Measurements from ENCODE around the gene ZBTB33.
A peak's percentile ranks its signal among the peaks of the same experiment; 100 is the strongest.

ZBTB33 gene, protein sequence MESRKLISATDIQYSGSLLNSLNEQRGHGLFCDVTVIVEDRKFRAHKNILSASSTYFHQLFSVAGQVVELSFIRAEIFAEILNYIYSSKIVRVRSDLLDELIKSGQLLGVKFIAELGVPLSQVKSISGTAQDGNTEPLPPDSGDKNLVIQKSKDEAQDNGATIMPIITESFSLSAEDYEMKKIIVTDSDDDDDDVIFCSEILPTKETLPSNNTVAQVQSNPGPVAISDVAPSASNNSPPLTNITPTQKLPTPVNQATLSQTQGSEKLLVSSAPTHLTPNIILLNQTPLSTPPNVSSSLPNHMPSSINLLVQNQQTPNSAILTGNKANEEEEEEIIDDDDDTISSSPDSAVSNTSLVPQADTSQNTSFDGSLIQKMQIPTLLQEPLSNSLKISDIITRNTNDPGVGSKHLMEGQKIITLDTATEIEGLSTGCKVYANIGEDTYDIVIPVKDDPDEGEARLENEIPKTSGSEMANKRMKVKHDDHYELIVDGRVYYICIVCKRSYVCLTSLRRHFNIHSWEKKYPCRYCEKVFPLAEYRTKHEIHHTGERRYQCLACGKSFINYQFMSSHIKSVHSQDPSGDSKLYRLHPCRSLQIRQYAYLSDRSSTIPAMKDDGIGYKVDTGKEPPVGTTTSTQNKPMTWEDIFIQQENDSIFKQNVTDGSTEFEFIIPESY

GRCh38 chrX:120250522-120251271, at the start of gene ZBTB33:
Gene ZBTB33, plus strand, starts transcription at chrX:120250812. Its CDS starts 2,604 bp downstream, at chrX:120253416.
- DNase-seq (ENCODE audit: low read depth in 2 of 2): peak; percentile 59 to 81

GRCh38 chrX:120200851-120201250, 49.8 kb upstream of the ZBTB33 start:
- DNase-seq (ENCODE audit: low read depth in 2 of 2): no peak

- DNase-seq (ENCODE audit: low read depth in 2 of 2): no peak
Observed at GRCh38 chrX:120205816-120206753, 44.5 kb upstream of the ZBTB33 start.

GRCh38 chrX:120207009-120207605, 43.5 kb upstream of the ZBTB33 start:
- no peak for DNase-seq (ENCODE audit: low read depth in 2 of 2)

DNA sequence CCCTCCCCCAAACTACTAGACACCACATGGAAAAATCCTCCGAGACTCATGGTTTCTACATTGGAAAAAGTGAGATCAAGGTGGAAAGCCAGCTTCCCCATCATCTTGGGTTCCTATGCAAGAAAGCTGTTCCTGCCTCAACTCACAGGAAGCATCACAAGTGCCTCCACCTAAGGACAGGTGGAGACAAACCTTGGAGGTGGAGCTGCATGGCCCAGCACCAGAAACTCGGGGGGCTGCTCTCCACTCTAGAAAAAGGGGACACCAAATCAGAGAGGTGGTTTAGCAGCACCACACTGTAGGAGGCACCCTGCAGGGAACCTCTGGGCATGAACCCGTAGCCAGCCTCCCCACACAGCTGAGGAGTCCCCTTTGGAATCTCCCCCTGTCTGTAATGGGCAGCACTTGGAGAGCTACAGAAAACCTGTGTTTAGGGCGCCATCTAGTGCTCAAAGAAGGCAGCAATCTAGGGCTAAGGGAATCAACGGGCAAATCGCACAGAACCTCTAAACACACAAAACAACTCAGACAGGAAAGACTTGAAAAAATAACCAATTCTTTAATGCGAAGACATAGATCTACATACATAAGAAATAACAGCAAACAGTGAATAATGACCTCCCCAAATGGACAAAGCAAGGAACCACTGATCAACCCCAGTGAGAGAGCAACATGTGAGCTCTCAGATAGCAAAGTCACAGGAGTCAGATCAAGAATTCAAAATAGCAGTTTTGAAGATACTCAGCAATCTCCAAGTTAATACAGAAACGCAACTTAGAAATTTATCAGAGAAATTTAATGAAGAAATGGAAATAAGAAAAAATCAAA, 37.0 kb upstream of the ZBTB33 start:
- peak; percentile 1 to 43 for DNase-seq (ENCODE audit: low read depth in 2 of 2)

- no peak for DNase-seq (ENCODE audit: low read depth in 2 of 2)
Observed at GRCh38 chrX:120223374-120223773, 27.2 kb upstream of the ZBTB33 start.

- no peak for DNase-seq (ENCODE audit: low read depth in 2 of 2)
Observed at GRCh38 chrX:120224388-120224787, 26.2 kb upstream of the ZBTB33 start.

DNA sequence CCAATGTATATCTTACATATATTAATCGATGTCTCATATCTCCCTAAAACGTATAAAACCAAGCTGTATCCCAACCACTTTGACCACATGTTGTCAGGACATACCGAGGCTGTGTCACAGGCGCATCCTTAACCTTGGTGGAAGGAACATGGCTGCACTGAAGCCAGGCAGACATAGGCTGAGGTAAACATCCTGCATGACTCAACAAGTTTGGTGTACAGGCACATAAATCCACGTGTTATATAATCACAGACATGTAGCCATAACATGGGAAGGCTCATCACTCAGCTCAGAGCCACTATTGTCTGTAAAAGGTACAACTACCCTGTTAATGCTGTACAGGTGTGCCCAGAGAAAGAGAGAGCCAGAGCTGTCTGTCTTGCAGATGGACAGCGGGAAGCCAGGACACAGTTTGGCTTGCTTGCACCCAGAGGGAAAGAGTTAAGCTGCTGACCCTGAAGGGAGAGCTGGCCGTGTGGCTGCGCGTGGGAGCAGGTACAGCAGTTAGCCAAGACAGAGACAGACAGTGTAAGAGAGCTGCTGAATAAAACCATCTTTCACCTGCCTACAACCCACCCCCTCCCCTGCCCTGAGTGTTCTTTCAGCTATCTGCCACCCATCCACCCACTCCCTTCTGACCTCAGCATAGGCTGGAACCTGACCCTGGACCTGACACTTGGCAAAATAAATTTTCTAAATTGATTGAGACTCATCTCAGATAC, 22.3 kb upstream of the ZBTB33 start:
- no peak for DNase-seq (ENCODE audit: low read depth in 2 of 2)

GRCh38 chrX:120235284-120235683, 15.3 kb upstream of the ZBTB33 start:
- DNase-seq (ENCODE audit: low read depth in 2 of 2): no peak

DNA sequence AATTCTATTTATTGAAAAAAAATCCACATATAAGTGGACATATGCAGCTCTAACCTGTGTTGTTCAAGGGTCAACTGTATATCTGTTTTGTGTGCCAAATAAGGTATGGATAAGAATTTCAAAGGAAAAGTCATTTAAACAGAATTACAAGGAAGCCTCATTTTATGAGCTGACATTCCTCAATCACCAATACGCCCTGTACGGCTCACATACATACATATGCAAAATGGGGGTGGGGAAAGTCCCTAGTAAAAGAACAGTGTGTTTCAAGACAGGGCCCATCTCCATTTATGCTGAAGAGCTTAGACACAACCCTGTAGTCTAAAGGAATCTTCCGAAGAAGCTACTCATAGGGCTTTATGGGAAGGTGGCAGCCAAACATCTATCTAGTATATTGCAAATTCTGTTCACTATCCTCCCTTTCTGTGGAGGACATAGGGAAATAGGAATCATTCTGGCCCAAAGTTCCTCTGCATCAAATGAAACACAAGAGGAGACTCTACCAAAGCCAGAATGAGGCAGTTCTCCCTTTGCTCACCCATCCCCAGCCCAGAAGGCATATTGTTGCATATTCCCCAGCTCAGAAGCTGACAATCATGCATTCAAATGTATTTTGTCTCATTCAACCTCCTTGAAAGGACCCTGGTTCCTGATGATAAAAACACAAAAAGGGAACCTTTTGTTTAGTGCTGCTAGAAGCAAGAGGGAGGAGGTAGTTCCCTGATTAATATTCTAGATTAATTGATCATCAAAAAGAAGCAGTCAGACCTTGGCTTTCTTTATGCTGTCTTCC, 13.7 kb upstream of the ZBTB33 start:
- no peak for DNase-seq (ENCODE audit: low read depth in 2 of 2)

GRCh38 chrX:120238933-120239332, 11.7 kb upstream of the ZBTB33 start:
- no peak for DNase-seq (ENCODE audit: low read depth in 2 of 2)

- DNase-seq (ENCODE audit: low read depth in 2 of 2): no peak
Observed at GRCh38 chrX:120242813-120243212, 7.8 kb upstream of the ZBTB33 start.

- DNase-seq (ENCODE audit: low read depth in 2 of 2): no peak
Observed at GRCh38 chrX:120244395-120244734, 6.2 kb upstream of the ZBTB33 start.

GRCh38 chrX:120244735-120245498, 5.7 kb upstream of the ZBTB33 start:
- peak; percentile 39 to 41 for DNase-seq (ENCODE audit: low read depth in 2 of 2)

- DNase-seq (ENCODE audit: low read depth in 2 of 2): no peak
Observed at GRCh38 chrX:120251471-120252011, 929 bp downstream of the ZBTB33 start.

- DNase-seq (ENCODE audit: low read depth in 2 of 2): no peak
Observed at GRCh38 chrX:120253784-120254183, 3.2 kb downstream of the ZBTB33 start.

DNA sequence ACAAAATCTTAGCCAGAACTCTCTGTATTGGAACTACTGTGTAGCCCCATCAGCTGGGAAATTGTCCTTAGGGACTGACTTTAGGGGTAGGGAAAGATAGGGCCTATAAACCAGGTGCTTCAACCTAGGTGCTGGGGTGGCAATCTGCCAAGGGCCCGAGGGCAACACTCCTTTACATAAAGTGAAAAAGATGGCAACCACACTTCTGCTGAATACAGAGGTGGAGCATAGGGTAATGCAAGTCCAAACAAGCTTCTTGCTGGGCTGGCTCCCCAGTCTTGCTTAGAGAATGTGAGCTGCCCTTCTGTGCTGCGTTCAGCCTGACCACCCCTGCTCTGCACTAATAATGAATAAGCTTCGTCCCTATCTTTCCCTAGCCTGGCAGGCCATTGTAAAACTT, 9.8 kb downstream of the ZBTB33 start:
- DNase-seq (ENCODE audit: low read depth in 2 of 2): no peak
